GM12872 (cell line): Measurements from ENCODE around the gene OCA2.

Source experiments
- TF ChIP-seq, protein P1 (sequence below): IDR thresholded peaks from 3 replicates; pipeline ENCODE4 v1.5.1; 2011; ENCODE audit warnings: low read depth, mild to moderate bottlenecking, low read length, moderate library complexity; ENCODE audit not compliant: insufficient read depth

Gene OCA2

DNA sequence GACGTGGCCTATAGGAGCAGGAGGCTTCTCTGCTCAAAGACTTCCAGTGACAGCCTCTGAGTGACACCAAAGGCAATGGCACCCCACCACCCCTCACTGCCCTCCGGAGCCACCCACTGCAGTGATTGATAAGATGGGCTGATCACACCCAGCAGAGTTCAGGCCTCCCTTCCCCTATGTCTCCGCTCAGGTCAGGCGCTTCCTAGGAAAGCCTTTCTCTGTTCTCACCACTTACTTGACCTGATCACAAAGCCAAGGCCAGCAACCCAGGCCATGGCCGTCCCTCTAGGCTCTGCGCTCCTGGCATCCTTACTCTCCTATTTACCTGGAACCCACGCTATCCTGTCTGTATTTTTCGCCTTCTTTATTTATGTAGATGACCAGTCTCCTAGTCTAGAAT lies 282.3 kb downstream of the OCA2 start:
- TF ChIP-seq, protein P1, sequence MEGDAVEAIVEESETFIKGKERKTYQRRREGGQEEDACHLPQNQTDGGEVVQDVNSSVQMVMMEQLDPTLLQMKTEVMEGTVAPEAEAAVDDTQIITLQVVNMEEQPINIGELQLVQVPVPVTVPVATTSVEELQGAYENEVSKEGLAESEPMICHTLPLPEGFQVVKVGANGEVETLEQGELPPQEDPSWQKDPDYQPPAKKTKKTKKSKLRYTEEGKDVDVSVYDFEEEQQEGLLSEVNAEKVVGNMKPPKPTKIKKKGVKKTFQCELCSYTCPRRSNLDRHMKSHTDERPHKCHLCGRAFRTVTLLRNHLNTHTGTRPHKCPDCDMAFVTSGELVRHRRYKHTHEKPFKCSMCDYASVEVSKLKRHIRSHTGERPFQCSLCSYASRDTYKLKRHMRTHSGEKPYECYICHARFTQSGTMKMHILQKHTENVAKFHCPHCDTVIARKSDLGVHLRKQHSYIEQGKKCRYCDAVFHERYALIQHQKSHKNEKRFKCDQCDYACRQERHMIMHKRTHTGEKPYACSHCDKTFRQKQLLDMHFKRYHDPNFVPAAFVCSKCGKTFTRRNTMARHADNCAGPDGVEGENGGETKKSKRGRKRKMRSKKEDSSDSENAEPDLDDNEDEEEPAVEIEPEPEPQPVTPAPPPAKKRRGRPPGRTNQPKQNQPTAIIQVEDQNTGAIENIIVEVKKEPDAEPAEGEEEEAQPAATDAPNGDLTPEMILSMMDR, result no peak

DNA sequence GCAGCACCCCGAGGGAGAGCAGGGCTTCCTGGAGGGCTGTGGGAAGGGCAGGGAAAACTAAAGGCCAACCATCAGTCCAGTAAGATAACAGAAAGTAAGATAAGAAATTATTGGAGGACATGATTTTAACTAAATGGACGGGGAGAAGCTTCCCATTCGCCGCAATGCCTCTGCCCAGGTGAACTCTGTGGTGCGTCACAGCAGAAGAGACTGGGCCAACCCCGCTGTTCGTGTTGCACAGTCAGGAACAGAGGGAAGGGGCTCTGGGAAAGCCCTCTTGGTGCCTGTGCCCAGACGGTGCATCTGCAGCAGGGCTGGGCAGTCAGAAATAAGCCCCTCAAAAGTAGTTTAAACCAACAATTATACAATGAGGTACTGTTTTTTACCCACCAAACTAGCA lies 284.1 kb downstream of the OCA2 start:
- TF ChIP-seq, protein P1, result no peak

DNA sequence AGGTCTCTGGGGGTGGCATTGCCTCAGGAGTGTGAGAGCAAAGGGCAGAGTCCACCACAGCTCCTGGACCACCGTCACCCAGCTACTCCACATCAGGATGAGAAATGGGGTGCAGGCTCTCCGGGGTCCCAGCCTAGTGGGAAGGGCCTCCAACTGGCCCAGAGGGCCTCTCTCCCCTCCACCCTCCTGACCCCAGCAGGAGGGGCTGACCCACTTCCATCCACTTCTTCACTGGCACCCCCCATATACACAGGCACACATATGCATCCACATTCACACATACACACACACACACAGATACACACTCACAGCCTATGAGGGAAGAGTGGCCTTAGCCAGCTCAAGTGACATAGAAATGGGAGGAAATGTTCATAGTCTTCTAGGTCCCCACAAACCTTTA lies 286.0 kb downstream of the OCA2 start:
- TF ChIP-seq, protein P1, result no peak

DNA sequence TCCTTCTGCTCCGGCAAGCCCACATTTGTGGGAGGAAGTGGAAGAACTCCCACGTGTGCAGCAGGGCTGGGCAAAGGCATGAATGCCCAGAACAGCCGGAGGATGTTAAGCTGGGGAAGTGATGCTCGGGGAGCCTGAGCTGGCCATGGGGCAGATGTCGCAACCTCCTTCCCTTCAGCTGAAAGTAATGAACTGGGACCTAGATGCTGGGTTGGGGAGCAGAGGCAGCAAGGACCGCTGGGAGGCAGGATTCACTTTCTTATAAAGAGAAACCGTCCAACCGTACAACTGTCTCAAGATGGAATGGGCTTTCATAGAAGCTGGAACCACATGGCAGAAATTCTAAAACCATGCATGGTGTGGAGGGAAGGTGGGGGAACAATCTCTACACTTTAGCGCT lies 290.9 kb downstream of the OCA2 start:
- TF ChIP-seq, protein P1, result no peak

DNA sequence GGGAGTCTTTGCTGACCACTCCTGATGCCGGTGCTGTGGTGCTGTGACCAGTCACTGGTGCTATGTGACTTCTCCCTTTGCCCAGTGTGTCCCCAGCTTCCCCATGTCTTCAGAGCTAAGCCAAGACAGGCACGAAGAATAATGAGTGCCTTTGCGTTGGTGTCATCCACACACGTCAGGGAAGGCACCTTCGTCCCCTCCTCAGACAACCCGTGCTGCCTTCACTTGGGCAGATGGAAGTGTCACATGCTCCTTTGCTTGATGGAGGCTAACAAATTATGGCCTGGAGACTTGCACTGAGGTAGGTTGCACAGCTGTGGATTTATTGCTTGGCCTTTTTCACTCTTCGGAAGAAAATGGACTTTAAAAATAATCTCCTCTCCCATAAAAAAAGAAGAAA lies 291.8 kb downstream of the OCA2 start:
- TF ChIP-seq, protein P1, result no peak

DNA sequence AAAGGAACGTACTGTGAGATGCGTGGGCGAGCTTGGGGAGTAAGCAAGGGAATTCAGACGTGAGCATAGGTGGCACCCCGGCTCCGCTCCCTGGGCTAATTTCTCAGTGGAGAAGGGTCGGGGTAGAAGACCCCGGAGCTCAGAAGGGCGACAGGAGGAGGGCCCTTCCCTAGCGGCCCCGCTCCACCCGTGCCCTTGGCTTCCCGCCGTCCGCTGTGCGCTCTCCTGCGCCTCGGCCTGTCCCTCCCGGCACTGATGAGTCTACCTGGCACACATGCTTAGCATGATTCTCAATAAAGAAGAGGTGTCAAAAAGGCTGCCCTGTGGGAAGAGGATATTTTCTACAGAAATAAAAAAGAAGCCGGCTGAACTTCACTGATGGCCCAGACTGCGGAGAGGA lies 292.7 kb downstream of the OCA2 start:
- TF ChIP-seq, protein P1, result no peak

DNA sequence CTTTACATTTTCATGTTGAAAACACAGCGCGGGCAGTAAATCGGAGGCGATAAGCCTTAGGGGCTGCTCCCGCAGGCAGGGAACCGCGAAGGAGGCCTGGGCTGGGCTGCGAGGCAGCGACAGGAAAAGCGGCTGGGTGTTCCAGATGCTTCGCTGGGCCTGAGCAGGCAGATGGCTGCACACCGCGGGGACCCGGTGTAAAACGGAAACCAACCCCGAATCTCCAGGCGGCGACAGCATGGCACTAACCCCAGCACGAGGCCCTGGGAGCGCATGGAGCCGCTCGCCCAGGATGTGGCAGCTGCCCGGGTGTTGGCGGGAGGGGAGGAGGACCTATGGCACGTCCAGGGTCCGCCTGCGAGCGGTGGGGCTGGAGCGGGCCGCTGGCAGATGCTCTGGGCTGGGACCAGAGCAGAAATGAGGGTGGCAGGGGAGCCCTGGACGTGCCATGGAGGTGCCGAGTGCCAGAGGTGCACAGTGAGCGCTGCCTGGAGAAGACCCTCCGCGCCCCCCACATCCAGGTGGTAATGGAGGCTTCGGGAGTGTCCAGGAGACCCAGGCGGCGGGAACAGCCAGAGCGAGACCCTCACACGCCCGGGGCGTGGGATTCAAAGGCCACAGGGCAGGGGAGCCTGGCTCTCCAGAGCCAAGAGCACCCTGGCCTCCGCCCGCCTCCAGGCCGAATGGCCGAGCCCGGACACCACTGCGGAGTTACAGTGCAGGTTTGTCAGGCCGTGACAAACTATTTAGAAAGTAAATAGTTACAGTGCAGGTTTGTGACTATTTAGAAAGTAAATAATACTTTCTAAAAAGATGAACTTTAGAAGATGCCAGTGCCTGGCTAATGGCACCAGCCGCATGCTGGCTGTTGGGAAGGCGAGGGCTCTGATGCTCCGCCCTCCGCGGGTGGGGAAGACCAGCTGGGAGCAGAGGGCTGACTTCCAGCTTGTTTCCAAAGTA lies 293.6 kb downstream of the OCA2 start:
- TF ChIP-seq, protein P1, result no peak
